Stomach (tissue), 9 donors: ENCODE measurements around the gene BRK1. TPM values are rescaled to one million over a fixed set of nuclear protein-coding genes. Genes with fewer than 3 reads are reported as not detected.

Experiments
- DNase-seq, 2 donors: peaks; one replicate each; pipeline versions ENCODE4 v3.0.0 to v3.0.0-alpha.2; 2013 to 2019
- H3K27ac ChIP-seq, 5 donors: fragments of 200-600 bp in 4 of 5; sonication (generic) in 4 of 5; one replicate each; pipeline ENCODE4 v1.5.1; 2013 to 2019; ENCODE audit warnings: mild to moderate bottlenecking in 1 of 5, moderate library complexity in 1 of 5
- H3K27me3 ChIP-seq, 3 donors: fragments of 200-600 bp; sonication (generic); one replicate each; pipeline ENCODE4 v1.5.1; 2017 to 2019; ENCODE audit warnings: mixed run types in 1 of 3
- H3K36me3 ChIP-seq, 4 donors: fragments of 200-600 bp; sonication (generic); 1 replicate in 3 of 4; 2 replicates in 1 of 4; pipeline ENCODE4 v1.5.1; 2016 to 2019
- H3K4me1 ChIP-seq, 4 donors: fragments of 200-600 bp; sonication (generic); one replicate each; pipeline ENCODE4 v1.5.1; 2016 to 2019
- H3K4me3 ChIP-seq, 4 donors: fragments of 200-600 bp; sonication (generic) in 3 of 4; one replicate each; pipeline ENCODE4 v1.5.1; 2016 to 2019; ENCODE audit warnings: mild to moderate bottlenecking in 1 of 4
- H3K9me3 ChIP-seq, 4 donors: fragments of 200-600 bp; sonication (generic); one replicate each; pipeline ENCODE4 v1.5.1; 2016 to 2019
- EP300 ChIP-seq: sonication (generic); formaldehyde crosslinking; IDR thresholded peaks from one replicate; pipeline ENCODE4 v1.6.1; 2017; ENCODE audit warnings: antibody characterized with exemption
- POLR2A ChIP-seq, 4 donors: fragments of 450-650 bp; IDR thresholded peaks; one replicate each; pipeline ENCODE4 v1.6.1; 2016; ENCODE audit warnings: antibody characterized with exemption in 4 of 4, control low read depth in 2 of 4, mild to moderate bottlenecking in 1 of 4, moderate library complexity in 1 of 4
- POLR2AphosphoS5 ChIP-seq, 3 donors: sonication (generic); formaldehyde crosslinking; IDR thresholded peaks; one replicate each; pipeline ENCODE4 v1.6.1; 2016; ENCODE audit warnings: antibody characterized with exemption in 3 of 3
- WGBS, 5 donors: extraction: QIAGEN DNeasy Blood & Tissue Kit in 3 of 5; methylation state at CpG; one replicate each; pipeline versions ENCODE4 v1.1.5 to v1.1.7; 2013 to 2018; 5-methylcytosine and 5-hydroxymethylcytosine counted together
- intact Hi-C: fragments of 100-400 bp; cut with DNase I; formaldehyde crosslinking; loops from one replicate; pipeline ENCODE4 v1.15.1; 2023; ENCODE audit warnings: low total_unique reads
- polyA plus RNA-seq, 3 donors: library from polyadenylated mRNA; stranded (reverse); fragments of 200-250 nt; gene quantifications; one replicate each; pipeline ENCODE4 v1.2.3, GENCODE V29; 2013
- total RNA-seq, 5 donors: library from RNA; depleted of rRNA; stranded (reverse); fragments of >200 nt; gene quantifications; one replicate each; pipeline versions ENCODE4 v1.1.0 to v1.2.3, GENCODE V29; 2014 to 2016
- TF ChIP-seq, protein P1 (sequence below), 7 experiments: fragments of 450-650 bp in 4 of 7; fragments of 200-600 bp in 3 of 7; sonication (generic) in 3 of 7; IDR thresholded peaks; one replicate each; pipeline ENCODE4 v1.5.1; 2016 to 2019; ENCODE audit warnings: antibody characterized with exemption in 7 of 7, control low read depth in 2 of 7, mild to moderate bottlenecking in 1 of 7
- donor health status: healthy with polysubstance abuse.
- donor health status: Bipolar disorder and iron deficiency.
- donor health status: healthy.

The BRK1 gene
- total and polyA plus RNA-seq, 8 donors, result 14.5 to 262 (median 109) TPM

DNA sequence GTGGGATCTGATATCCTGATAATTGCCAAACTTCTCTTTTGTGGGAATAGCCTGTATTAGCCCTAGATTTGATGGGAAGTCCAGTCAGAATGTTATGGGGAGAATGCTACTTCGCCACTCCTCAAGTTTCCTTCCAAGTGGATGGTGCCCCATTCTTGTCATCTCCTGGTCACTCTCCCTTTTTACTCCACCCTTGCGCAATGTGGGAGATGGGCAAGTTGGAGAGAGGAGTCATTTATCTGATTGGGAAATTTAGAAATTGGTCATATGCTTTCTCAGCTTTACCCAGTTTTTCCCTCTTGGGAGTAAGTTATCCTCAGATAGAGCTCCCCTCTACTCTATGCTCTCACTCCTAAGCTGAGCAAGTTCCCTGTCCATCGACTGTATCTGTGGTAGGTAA, 21.8 kb upstream of the BRK1 start:
- Histone ChIP-seq H3K27me3 (no peaks in the 10 kb centered on the region), H3K9me3 (no peaks in the 10 kb centered on the region), H3K36me3 (peaks cover 0 to 7% (median 0%) of the 10 kb centered on the region in 4 donors), H3K4me1 (no peaks in the 10 kb centered on the region), H3K4me3 (no peak overlapping the region), H3K27ac (no peak overlapping the region)
- WGBS, 5 donors, result 93 to 97% (median 96%) methylated on average over 3 of the region's 3 CpGs
- no peak for TF ChIP-seq POLR2AphosphoS5 (IDR thresholded peaks at IDR 0.05)
- TF ChIP-seq POLR2A (IDR thresholded peaks at IDR 0.05), result no peak
- TF ChIP-seq, protein P1, sequence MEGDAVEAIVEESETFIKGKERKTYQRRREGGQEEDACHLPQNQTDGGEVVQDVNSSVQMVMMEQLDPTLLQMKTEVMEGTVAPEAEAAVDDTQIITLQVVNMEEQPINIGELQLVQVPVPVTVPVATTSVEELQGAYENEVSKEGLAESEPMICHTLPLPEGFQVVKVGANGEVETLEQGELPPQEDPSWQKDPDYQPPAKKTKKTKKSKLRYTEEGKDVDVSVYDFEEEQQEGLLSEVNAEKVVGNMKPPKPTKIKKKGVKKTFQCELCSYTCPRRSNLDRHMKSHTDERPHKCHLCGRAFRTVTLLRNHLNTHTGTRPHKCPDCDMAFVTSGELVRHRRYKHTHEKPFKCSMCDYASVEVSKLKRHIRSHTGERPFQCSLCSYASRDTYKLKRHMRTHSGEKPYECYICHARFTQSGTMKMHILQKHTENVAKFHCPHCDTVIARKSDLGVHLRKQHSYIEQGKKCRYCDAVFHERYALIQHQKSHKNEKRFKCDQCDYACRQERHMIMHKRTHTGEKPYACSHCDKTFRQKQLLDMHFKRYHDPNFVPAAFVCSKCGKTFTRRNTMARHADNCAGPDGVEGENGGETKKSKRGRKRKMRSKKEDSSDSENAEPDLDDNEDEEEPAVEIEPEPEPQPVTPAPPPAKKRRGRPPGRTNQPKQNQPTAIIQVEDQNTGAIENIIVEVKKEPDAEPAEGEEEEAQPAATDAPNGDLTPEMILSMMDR (IDR thresholded peaks at IDR 0.05), result no peak
- TF ChIP-seq EP300, result no peak
- no peak for DNase-seq
- intact Hi-C loops, result no loop called here

DNA sequence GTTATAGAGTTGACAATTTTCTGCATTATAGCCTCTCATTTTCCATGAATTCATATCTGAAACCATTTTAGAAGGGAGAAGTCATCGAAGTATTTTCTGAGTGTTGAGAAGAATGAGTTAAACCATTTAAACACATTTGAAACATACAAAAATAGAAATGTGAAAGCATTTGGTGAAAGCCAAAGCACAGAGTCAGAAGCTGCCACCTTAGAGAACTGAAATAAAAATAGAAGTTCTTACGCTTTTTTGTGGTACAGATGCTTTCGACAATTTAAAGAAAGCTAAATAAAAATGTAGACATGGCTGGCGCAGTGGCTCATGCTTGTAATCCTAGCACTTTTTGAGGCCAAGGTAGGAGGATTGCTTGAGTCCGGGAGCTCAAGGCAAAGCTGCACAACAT, 16.4 kb upstream of the BRK1 start:
- Histone ChIP-seq H3K36me3 (peaks cover 0 to 4% (median 0%) of the 10 kb centered on the region in 4 donors), H3K27ac (no peak overlapping the region), H3K4me1 (no peaks in the 10 kb centered on the region), H3K9me3 (no peaks in the 10 kb centered on the region), H3K27me3 (no peaks in the 10 kb centered on the region), H3K4me3 (no peak overlapping the region)
- DNase-seq, result no peak
- WGBS, 5 donors, result 93 to 97% (median 97%) methylated on average over 5 of the region's 5 CpGs
- TF ChIP-seq POLR2A (IDR thresholded peaks at IDR 0.05) (no peak), POLR2AphosphoS5 (IDR thresholded peaks at IDR 0.05) (no peak), EP300 (no peak)
- TF ChIP-seq, protein P1 (IDR thresholded peaks at IDR 0.05), result no peak
- intact Hi-C loops, result no loop called here

DNA sequence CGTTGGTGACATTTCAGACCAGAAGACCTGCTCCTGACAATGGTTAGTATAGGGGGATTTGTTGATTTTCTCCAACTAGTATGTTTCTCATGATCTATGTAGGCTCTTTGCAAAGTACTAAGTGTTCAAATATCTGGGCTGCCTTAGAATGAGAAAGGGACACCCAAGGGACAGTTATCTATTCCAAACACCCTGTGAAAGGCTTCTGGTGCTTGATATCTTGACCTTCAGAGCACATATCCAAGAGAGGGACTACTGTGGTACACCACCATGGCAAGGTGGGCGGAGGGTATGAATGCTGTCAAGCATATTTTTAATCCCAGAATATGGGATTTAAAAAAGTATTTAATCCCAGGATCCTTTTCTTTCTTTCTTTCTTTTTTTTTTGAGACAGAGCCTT, 8.6 kb upstream of the BRK1 start:
- H3K4me1 ChIP-seq, result no peaks in the 10 kb centered on the region
- intact Hi-C loops, result no loop called here
- no peak for TF ChIP-seq POLR2A (IDR thresholded peaks at IDR 0.05)
- TF ChIP-seq, protein P1 (IDR thresholded peaks at IDR 0.05), result no peak
- DNase-seq, result no peak
- H3K27ac ChIP-seq, result no peak overlapping the region
- H3K4me3 ChIP-seq, result no peak overlapping the region
- WGBS, 5 donors, result 75 to 88% (median 83%) methylated on average over 2 of the region's 2 CpGs
- no peaks in the 10 kb centered on the region for H3K36me3 ChIP-seq
- peaks cover 0 to 17% (median 0%) of the 10 kb centered on the region in 3 donors for H3K27me3 ChIP-seq
- H3K9me3 ChIP-seq, result no peaks in the 10 kb centered on the region

- H3K36me3 ChIP-seq, result no peaks in the 10 kb centered on the region
- H3K4me1 ChIP-seq, result no peaks in the 10 kb centered on the region
- peaks cover 0 to 17% (median 0%) of the 10 kb centered on the region in 3 donors for H3K27me3 ChIP-seq
- intact Hi-C loops, result no loop called here
- 60 to 79% (median 76%) methylated on average over 20 to 28 of the region's 28 CpGs for WGBS, 5 donors
- TF ChIP-seq, protein P1 (IDR thresholded peaks at IDR 0.05), result no peak
- no peak for TF ChIP-seq POLR2A (IDR thresholded peaks at IDR 0.05)
- TF ChIP-seq POLR2AphosphoS5 (IDR thresholded peaks at IDR 0.05), result no peak
- TF ChIP-seq EP300, result no peak
- no peak for DNase-seq
- H3K4me3 ChIP-seq, result no peak within 1 kb of the TSS
- H3K27ac ChIP-seq, result no peak within 1 kb of the TSS
- no peaks in the 10 kb centered on the region for H3K9me3 ChIP-seq
These were observed 7.4 kb upstream of the BRK1 start, which contains the start of gene FANCD2OS for GRCh38 chr3:10108091-10108490. FANCD2OS (minus strand) TSS chr3:10108255; CDS start chr3:10104774, 3,481 bp downstream.
